Panc1 (cell line): ENCODE measurements around the gene PCCA.

ENCODE experiments used
- CTCF ChIP-seq: fragments of 450-650 bp; IDR thresholded peaks from 2 replicates; pipeline ENCODE4 v1.5.1; 2017; ENCODE audit warnings: mild to moderate bottlenecking
- POLR2AphosphoS5 ChIP-seq: IDR thresholded peaks from 2 replicates; pipeline ENCODE4 v1.6.1; 2012; ENCODE audit warnings: mild to moderate bottlenecking, low read depth, low read length, moderate library complexity
- REST ChIP-seq, 2 experiments: IDR thresholded peaks; 2 replicates each; pipeline ENCODE4 v1.6.1; 2011 to 2012; ENCODE audit warnings: low read depth in 2 of 2, control low read depth in 1 of 2, low read length in 1 of 2, mild to moderate bottlenecking in 1 of 2, moderate library complexity in 1 of 2; ENCODE audit not compliant: insufficient read depth in 1 of 2
- SIN3A ChIP-seq: IDR thresholded peaks from 2 replicates; pipeline ENCODE4 v1.6.1; 2012; ENCODE audit warnings: low read depth, mild to moderate bottlenecking, low read length, moderate library complexity, borderline replicate concordance; ENCODE audit not compliant: insufficient read depth
- TCF7L2 ChIP-seq: IDR thresholded peaks from 2 replicates; pipeline ENCODE4 v1.6.1; 2011; ENCODE audit warnings: mild to moderate bottlenecking, low read depth, low read length, inconsistent platforms

- TF ChIP-seq CTCF (no peak), POLR2AphosphoS5 (no peak), SIN3A (no peak), REST (IDR thresholded peaks at IDR 0.05; ENCODE audit: insufficient read depth in 1 of 2, low read depth in 2 of 2, low read length in 1 of 2) (no peak), TCF7L2 (no peak)
Observed at GRCh38 chr13:100518394-100519062, 429.6 kb downstream of the PCCA start.
